Liver (tissue), 9 donors: Measurements from ENCODE around the gene LCMT1. TPM values are rescaled to one million over a fixed set of nuclear protein-coding genes. Genes with fewer than 3 reads are reported as not detected.

Experiments
- DNase-seq: peaks from one replicate; pipeline ENCODE4 v3.0.0-alpha.2; 2017; ENCODE audit warnings: low spot score
- H3K27ac ChIP-seq, 2 donors: one replicate each; pipeline ENCODE4 v1.7.0; 2013; ENCODE audit warnings: inconsistent platforms in 2 of 2, low read length in 2 of 2, control low read depth in 1 of 2, low read depth in 1 of 2, mild to moderate bottlenecking in 1 of 2
- H3K27me3 ChIP-seq, 4 donors: one replicate each; pipeline versions ENCODE4 v1.6.1 to v1.7.0; 2013; ENCODE audit warnings: low read length in 3 of 4, inconsistent platforms in 1 of 4, mild to moderate bottlenecking in 1 of 4, moderate library complexity in 1 of 4; ENCODE audit not compliant: control insufficient read depth in 4 of 4, insufficient read depth in 4 of 4
- H3K36me3 ChIP-seq, 4 donors: one replicate each; pipeline versions ENCODE4 v1.6.1 to v1.7.0; 2013; ENCODE audit warnings: low read length in 3 of 4, mild to moderate bottlenecking in 3 of 4, low read depth in 1 of 4, moderate library complexity in 1 of 4; ENCODE audit not compliant: control insufficient read depth in 4 of 4, insufficient read depth in 3 of 4
- H3K4me1 ChIP-seq, 4 donors: one replicate each; pipeline versions ENCODE4 v1.6.1 to v1.7.0; 2013; ENCODE audit warnings: low read length in 3 of 4, mild to moderate bottlenecking in 3 of 4, moderate library complexity in 1 of 4; ENCODE audit not compliant: control insufficient read depth in 4 of 4, insufficient read depth in 4 of 4
- H3K4me3 ChIP-seq, 3 donors: one replicate each; pipeline versions ENCODE4 v1.6.1 to v1.7.0; 2013; ENCODE audit warnings: low read length in 3 of 3, control low read depth in 1 of 3, low read depth in 1 of 3, mild to moderate bottlenecking in 1 of 3
- H3K9ac ChIP-seq, 2 donors: one replicate each; pipeline ENCODE4 v1.7.0; 2013; ENCODE audit warnings: low read length in 2 of 2, mild to moderate bottlenecking in 2 of 2, moderate library complexity in 2 of 2, control low read depth in 1 of 2, low read depth in 1 of 2
- H3K9me3 ChIP-seq, 4 donors: one replicate each; pipeline versions ENCODE4 v1.6.1 to v1.7.0; 2013; ENCODE audit warnings: low read length in 3 of 4; ENCODE audit not compliant: control insufficient read depth in 4 of 4
- EGR1 ChIP-seq, 2 donors: IDR thresholded peaks; 2 replicates each; pipeline ENCODE4 v1.6.1; 2016 to 2018; ENCODE audit warnings: antibody characterized with exemption in 2 of 2, low read depth in 2 of 2
- FOXA1 ChIP-seq: IDR thresholded peaks from 2 replicates; pipeline ENCODE4 v1.6.1; 2016; ENCODE audit warnings: antibody characterized with exemption
- FOXA2 ChIP-seq: IDR thresholded peaks from 2 replicates; pipeline ENCODE4 v1.6.1; 2016; ENCODE audit warnings: antibody characterized with exemption
- GABPA ChIP-seq, 2 donors: IDR thresholded peaks in 1 of 2; conservative IDR thresholded peaks in 1 of 2; 2 replicates each; pipeline ENCODE4 v1.6.1; 2016; ENCODE audit warnings: antibody characterized with exemption in 2 of 2, mild to moderate bottlenecking in 1 of 2, moderate library complexity in 1 of 2
- HNF4A ChIP-seq, 2 donors: conservative IDR thresholded peaks; 2 replicates each; pipeline ENCODE4 v1.6.1; 2016; ENCODE audit warnings: antibody characterized with exemption in 2 of 2, mild to moderate bottlenecking in 2 of 2
- HNF4G ChIP-seq: IDR thresholded peaks from 2 replicates; pipeline ENCODE4 v1.6.1; 2016; ENCODE audit warnings: antibody characterized with exemption
- JUND ChIP-seq, 2 donors: IDR thresholded peaks; 2 replicates each; pipeline ENCODE4 v1.6.1; 2016; ENCODE audit warnings: antibody characterized with exemption in 2 of 2
- NR2F2 ChIP-seq: IDR thresholded peaks from 2 replicates; pipeline ENCODE4 v1.6.1; 2016; ENCODE audit warnings: antibody characterized with exemption
- RAD21 ChIP-seq, 2 donors: IDR thresholded peaks; 2 replicates each; pipeline ENCODE4 v1.6.1; 2016; ENCODE audit warnings: antibody characterized with exemption in 2 of 2, mild to moderate bottlenecking in 2 of 2
- RXRA ChIP-seq, 2 donors: IDR thresholded peaks; 2 replicates each; pipeline ENCODE4 v1.6.1; 2017 to 2018; ENCODE audit warnings: antibody characterized with exemption in 2 of 2, mild to moderate bottlenecking in 1 of 2
- SP1 ChIP-seq: IDR thresholded peaks from 2 replicates; pipeline ENCODE4 v1.6.1; 2018; ENCODE audit warnings: antibody characterized with exemption, mild to moderate bottlenecking
- TAF1 ChIP-seq: conservative IDR thresholded peaks from 2 replicates; pipeline ENCODE4 v1.6.1; 2016; ENCODE audit warnings: antibody characterized with exemption, mild to moderate bottlenecking
- YY1 ChIP-seq: IDR thresholded peaks from 2 replicates; pipeline ENCODE4 v1.6.1; 2016; ENCODE audit warnings: antibody characterized with exemption, mild to moderate bottlenecking
- WGBS: extraction: QIAGEN DNeasy Blood & Tissue Kit; methylation state at CpG from one replicate; pipeline ENCODE4 v1.1.7; 2013; 5-methylcytosine and 5-hydroxymethylcytosine counted together
- polyA plus RNA-seq, 2 donors: library from polyadenylated mRNA; stranded (reverse) in 1 of 2; unstranded in 1 of 2; fragments of 200-250 nt in 1 of 2; fragments of >200 nt in 1 of 2; fragmentation: Nextera tagmentation in 1 of 2; extraction: Ambion mirVana in 1 of 2; gene quantifications; one replicate each; pipeline versions ENCODE4 v1.2.1 to v1.2.3, GENCODE V29; 2013 to 2015
- total RNA-seq, 2 donors: library from RNA; depleted of rRNA; stranded (reverse); fragments of >200 nt; gene quantifications; one replicate each; pipeline ENCODE4 v1.2.3, GENCODE V29; 2014
- TF ChIP-seq, protein P1 (sequence below): IDR thresholded peaks from 2 replicates; pipeline ENCODE4 v1.6.1; 2016; ENCODE audit warnings: antibody characterized with exemption
- TF ChIP-seq, protein P2 (sequence below): IDR thresholded peaks from 2 replicates; pipeline ENCODE4 v1.6.1; 2016; ENCODE audit warnings: antibody characterized with exemption
- TF ChIP-seq, protein P3 (sequence below): IDR thresholded peaks from 2 replicates; pipeline ENCODE4 v1.6.1; 2016; ENCODE audit warnings: antibody characterized with exemption, mild to moderate bottlenecking
- TF ChIP-seq, protein P4 (sequence below): IDR thresholded peaks from 2 replicates; pipeline ENCODE4 v1.6.1; 2016; ENCODE audit warnings: antibody characterized with exemption
- TF ChIP-seq, protein P5 (sequence below): fragments of 150-350 bp; IDR thresholded peaks from 2 replicates; pipeline ENCODE4 v1.5.1; 2017; ENCODE audit warnings: improper control_type of control experiment, low read depth, low read length; ENCODE audit not compliant: missing input control
- donor health status: healthy.
- donor health status: healthy.
- donor health status: healthy.
- donor health status: healthy.
- donor health status: healthy.

The LCMT1 gene
- total and polyA plus RNA-seq, 4 donors: 4.8 to 8.2 (median 6.6) TPM

DNA sequence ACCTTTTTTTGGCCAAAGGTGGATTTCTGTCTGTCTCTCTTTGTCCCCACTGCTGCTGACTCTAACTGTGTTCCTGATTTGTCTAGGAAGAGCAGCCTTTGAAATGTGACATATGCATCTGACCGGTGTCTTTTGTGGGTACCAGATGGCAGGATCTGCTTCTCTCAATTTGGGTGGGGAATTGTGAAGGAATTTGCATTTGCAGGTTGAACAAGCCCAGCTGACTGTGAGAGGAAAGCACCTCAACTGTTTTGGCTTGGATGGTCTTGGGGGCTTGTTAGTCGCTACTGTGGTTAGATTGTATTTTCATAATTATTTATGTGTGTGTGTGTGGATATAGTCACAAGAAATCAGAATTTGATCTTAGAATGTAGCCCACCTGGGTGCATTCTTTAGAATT is 37.7 kb upstream of the LCMT1 start (continued):
- no peak for TF ChIP-seq FOXA1
- TF ChIP-seq EGR1 (IDR thresholded peaks at IDR 0.05; ENCODE audit: low read depth in 2 of 2): no peak
- TF ChIP-seq JUND (IDR thresholded peaks at IDR 0.05): no peak
- no peak for TF ChIP-seq HNF4A (conservative IDR thresholded peaks at IDR 0.05)
- TF ChIP-seq RAD21 (IDR thresholded peaks at IDR 0.05): no peak
- TF ChIP-seq NR2F2: no peak
- no peak for TF ChIP-seq TAF1

DNA sequence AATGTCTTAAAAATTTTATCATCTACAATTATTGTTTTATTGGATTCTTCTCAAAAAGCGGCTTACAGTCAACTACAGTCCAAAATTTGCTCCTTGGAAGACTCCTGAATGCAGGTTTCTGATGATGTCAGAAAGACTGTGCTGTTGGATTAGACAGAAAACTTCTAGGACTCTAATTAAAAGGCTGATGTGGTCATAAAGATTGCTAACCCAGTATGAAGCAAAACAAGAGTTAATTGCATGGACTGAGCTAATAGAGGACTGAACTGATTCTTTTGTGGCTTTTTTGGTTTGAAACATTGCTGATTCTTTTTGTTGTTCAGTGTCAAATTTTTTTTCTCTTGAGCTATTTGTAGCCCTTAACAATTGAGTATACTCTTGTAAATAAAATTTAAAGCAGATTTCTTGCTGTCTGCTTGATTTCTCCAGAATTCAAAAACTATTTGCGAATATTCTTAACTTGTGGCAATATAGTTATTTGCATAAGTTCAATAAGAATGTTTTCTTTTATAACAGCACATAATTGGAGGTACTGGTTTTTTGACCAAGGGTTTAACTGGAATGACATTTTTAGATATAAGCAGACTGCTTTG is 33.1 kb upstream of the LCMT1 start:
- Histone ChIP-seq H3K4me1 (no peaks in the 10 kb centered on the region), H3K9me3 (no peaks in the 10 kb centered on the region), H3K4me3 (no peak overlapping the region), H3K9ac (no peak overlapping the region), H3K36me3 (no peaks in the 10 kb centered on the region), H3K27me3 (no peaks in the 10 kb centered on the region), H3K27ac (no peak overlapping the region)
- TF ChIP-seq, protein P1, sequence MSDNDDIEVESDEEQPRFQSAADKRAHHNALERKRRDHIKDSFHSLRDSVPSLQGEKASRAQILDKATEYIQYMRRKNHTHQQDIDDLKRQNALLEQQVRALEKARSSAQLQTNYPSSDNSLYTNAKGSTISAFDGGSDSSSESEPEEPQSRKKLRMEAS: no peak
- TF ChIP-seq JUND (IDR thresholded peaks at IDR 0.05): no peak
- no peak for TF ChIP-seq HNF4G
- TF ChIP-seq RXRA (IDR thresholded peaks at IDR 0.05): no peak
- TF ChIP-seq, protein P2, sequence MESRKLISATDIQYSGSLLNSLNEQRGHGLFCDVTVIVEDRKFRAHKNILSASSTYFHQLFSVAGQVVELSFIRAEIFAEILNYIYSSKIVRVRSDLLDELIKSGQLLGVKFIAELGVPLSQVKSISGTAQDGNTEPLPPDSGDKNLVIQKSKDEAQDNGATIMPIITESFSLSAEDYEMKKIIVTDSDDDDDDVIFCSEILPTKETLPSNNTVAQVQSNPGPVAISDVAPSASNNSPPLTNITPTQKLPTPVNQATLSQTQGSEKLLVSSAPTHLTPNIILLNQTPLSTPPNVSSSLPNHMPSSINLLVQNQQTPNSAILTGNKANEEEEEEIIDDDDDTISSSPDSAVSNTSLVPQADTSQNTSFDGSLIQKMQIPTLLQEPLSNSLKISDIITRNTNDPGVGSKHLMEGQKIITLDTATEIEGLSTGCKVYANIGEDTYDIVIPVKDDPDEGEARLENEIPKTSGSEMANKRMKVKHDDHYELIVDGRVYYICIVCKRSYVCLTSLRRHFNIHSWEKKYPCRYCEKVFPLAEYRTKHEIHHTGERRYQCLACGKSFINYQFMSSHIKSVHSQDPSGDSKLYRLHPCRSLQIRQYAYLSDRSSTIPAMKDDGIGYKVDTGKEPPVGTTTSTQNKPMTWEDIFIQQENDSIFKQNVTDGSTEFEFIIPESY: no peak
- TF ChIP-seq RAD21 (IDR thresholded peaks at IDR 0.05): no peak
- TF ChIP-seq, protein P3, sequence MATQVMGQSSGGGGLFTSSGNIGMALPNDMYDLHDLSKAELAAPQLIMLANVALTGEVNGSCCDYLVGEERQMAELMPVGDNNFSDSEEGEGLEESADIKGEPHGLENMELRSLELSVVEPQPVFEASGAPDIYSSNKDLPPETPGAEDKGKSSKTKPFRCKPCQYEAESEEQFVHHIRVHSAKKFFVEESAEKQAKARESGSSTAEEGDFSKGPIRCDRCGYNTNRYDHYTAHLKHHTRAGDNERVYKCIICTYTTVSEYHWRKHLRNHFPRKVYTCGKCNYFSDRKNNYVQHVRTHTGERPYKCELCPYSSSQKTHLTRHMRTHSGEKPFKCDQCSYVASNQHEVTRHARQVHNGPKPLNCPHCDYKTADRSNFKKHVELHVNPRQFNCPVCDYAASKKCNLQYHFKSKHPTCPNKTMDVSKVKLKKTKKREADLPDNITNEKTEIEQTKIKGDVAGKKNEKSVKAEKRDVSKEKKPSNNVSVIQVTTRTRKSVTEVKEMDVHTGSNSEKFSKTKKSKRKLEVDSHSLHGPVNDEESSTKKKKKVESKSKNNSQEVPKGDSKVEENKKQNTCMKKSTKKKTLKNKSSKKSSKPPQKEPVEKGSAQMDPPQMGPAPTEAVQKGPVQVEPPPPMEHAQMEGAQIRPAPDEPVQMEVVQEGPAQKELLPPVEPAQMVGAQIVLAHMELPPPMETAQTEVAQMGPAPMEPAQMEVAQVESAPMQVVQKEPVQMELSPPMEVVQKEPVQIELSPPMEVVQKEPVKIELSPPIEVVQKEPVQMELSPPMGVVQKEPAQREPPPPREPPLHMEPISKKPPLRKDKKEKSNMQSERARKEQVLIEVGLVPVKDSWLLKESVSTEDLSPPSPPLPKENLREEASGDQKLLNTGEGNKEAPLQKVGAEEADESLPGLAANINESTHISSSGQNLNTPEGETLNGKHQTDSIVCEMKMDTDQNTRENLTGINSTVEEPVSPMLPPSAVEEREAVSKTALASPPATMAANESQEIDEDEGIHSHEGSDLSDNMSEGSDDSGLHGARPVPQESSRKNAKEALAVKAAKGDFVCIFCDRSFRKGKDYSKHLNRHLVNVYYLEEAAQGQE: no peak
- no peak for TF ChIP-seq NR2F2
- no peak for TF ChIP-seq FOXA2
- no peak for TF ChIP-seq GABPA (IDR thresholded peaks at IDR 0.05 in 1 of 2, conservative IDR thresholded peaks at IDR 0.05 in 1 of 2)
- TF ChIP-seq, protein P4, sequence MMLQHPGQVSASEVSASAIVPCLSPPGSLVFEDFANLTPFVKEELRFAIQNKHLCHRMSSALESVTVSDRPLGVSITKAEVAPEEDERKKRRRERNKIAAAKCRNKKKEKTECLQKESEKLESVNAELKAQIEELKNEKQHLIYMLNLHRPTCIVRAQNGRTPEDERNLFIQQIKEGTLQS: no peak
- no peak for TF ChIP-seq TAF1
- no peak for TF ChIP-seq SP1
- no peak for TF ChIP-seq FOXA1
- TF ChIP-seq EGR1 (IDR thresholded peaks at IDR 0.05; ENCODE audit: low read depth in 2 of 2): no peak
- TF ChIP-seq, protein P5, sequence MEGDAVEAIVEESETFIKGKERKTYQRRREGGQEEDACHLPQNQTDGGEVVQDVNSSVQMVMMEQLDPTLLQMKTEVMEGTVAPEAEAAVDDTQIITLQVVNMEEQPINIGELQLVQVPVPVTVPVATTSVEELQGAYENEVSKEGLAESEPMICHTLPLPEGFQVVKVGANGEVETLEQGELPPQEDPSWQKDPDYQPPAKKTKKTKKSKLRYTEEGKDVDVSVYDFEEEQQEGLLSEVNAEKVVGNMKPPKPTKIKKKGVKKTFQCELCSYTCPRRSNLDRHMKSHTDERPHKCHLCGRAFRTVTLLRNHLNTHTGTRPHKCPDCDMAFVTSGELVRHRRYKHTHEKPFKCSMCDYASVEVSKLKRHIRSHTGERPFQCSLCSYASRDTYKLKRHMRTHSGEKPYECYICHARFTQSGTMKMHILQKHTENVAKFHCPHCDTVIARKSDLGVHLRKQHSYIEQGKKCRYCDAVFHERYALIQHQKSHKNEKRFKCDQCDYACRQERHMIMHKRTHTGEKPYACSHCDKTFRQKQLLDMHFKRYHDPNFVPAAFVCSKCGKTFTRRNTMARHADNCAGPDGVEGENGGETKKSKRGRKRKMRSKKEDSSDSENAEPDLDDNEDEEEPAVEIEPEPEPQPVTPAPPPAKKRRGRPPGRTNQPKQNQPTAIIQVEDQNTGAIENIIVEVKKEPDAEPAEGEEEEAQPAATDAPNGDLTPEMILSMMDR: no peak
- TF ChIP-seq HNF4A (conservative IDR thresholded peaks at IDR 0.05): no peak
- TF ChIP-seq YY1: no peak
- DNase-seq: no peak
- WGBS: 93% methylated on average over 2 of the region's 2 CpGs
